HG02678 (cell line): ENCODE data around the gene LY6G6D.

ENCODE experiments used
- ATAC-seq: cut with Tn5 transposase; IDR thresholded peaks from one replicate; pipeline ENCODE4 v1.9.1; 2021; ENCODE audit warnings: mild to moderate bottlenecking, moderate library complexity; ENCODE audit not compliant: unreplicated experiment

LY6G6D gene

DNA sequence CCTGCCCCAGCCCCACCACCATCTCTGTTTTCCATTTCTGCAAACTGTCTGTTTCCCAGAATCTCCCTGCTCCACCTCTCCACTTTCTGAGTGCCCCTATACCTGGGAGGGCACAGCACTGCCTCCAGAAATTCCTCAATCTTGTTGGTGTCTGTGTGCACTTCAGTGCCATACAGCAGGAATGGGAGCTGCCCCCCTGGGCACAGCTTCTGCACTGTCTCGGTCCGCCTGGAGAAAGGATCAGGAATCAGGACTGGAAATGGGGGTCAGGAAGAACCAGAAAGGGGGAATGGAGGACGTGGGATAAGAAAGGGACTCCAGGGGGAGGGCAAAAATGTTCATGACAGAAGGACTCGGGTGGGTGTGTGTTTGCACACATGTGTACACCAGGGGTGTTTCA is 18.6 kb downstream of the LY6G6D start:
- ATAC-seq: no peak

DNA sequence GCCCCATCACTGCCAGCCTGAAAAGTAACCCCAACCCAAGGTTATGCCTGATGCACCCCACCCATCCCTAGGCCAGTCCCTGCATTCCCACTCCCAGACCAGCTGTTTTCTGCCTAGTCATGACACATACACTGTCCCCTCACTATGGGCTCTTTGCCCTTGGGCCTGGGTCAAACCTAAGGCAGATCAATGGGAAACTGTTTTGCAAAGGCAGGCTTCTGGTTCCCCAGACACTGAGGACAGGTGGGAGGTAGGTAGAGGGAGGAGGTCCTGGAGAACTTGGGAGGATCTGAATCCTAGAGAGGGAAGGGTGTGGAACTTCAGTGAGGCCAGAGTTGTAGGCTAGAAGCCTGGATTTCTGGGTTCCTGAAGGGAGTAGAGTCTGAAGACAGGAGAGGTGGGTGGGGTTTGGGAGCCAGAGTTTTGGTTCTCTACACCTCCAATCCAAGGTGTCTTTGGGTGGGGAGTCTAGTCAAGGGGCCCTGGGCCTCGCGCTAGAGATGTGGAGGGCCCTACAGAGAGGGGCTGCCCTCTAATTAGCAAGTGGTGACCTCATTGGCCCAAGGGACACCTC is 19.2 kb downstream of the LY6G6D start:
- ATAC-seq: no peak

DNA sequence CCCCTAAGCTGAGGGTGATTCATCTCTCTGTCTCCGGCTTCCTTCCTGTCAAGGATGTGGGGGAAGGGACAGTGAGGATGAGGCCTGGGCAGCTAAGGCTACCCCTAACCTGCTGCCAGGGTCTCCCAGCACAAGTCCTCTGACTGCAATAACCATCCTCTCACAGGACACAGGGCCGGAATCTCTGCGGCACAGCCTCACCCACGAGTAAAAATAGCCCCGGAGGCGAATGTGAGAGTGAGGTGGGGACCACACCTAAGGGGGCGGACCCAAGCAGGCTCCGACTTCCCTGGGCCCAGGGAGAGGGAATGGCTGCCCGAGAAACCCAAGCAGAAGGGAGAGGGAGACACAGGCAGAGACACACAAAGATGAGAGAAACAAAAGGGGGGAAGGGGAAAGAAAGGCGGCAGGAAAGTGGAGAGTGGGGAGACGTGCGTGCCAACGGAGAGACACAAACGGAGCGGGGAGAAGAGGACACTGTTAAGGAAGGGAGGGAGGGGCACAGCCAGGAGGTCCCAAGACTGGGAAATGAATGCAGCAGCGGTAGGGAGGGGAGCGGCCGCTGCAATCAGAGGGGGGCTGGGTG is 19.8 kb downstream of the LY6G6D start:
- no peak for ATAC-seq

DNA sequence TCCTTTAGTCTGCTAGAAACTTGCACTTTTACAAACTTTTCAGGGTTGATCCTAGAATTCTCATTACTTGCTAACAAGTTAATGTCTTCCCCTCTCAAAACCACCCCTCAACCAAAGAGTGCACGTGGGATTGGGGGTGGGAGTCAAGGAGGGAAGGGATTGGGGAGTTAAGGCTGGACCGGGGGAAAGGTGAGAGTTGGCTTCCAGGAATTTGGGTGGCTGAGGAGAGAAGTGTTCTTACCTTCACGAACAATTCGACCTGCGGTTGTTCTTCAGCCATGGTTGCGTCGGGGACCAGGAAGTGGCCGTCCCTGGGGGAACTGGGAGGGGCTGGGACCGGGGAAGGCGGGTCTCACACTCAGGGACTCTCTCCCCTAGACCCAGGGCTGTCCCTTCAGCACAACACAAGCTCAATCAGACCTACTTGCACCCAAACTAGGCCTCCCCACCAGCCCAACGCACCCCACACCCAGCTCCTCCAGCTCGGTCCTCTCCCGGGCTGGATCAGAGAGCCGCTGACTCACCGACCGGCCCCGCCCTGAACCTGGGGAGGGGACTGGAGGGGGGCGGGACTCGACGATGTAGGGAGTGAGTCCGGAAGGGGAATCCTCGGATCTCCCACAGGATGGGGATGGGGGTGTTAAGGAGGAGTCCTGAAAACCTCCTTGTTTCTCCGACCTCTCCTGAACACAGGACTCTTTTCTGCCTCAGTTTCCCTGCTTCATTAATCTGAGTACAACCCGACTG is 21.0 kb downstream of the LY6G6D start, which contains the start of gene CLIC1:
Gene CLIC1 (minus strand): TSS at position 510 of the 747 bp plus-strand sequence. CDS start 230 bp downstream, at position 280.
- no peak for ATAC-seq

DNA sequence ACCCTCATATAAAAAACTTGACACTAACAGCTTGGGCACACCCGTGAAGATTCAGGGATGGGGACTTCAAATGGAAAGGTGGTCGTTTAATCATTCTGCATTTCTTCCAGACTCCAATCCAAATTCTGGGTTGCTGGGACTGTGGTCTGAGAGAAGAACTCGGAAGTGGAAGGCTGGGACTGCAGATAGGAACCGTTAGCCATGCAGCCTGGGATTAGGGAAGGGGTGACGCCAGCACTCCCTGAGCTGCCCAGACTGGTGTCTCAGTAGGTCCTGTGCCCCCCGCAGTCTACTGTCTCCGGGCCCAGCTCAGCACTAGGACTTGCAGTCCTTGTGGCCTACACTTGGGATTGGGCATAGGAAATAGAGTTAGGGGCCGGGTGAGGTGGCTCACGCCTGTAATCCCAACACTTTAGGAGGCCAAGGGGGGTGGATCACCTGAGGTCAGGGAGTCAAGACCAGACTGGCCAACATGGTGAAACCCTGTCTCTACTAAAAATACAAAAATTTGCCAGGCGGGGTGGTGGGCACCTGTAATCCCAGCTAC is 21.7 kb downstream of the LY6G6D start:
- ATAC-seq: no peak

DNA sequence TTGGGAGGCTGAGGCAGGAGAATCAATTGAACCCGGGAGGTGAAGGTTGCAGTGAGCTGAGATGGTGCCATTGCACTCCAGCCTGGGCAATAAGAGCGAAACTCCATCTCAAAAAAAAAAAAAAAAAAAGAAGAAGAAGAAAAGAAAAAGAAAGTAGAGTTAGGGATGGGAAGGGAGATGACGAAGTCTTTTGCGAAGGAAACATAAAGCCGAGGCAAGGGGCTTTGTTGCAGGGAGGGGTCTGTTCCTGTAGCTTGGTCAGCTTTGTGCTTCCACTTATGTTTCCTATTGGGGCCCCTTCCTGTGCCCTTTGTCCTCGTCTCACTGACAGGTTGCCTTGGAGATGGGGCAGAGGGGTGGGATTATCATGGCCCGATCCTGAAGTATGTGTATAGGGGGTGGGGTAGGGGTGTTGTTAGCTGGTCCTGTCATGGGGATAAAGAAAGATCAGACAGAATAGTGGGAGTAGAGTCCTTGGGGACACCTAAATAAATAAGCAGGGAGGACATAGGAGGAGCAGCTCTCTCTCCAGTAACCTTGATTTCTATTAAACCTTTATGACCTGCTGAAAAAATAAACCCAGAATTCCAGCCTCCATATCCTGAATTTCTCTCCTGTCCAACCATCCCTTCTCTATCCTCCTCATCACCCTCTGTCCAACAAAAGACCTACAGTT is 22.3 kb downstream of the LY6G6D start:
- ATAC-seq: no peak

DNA sequence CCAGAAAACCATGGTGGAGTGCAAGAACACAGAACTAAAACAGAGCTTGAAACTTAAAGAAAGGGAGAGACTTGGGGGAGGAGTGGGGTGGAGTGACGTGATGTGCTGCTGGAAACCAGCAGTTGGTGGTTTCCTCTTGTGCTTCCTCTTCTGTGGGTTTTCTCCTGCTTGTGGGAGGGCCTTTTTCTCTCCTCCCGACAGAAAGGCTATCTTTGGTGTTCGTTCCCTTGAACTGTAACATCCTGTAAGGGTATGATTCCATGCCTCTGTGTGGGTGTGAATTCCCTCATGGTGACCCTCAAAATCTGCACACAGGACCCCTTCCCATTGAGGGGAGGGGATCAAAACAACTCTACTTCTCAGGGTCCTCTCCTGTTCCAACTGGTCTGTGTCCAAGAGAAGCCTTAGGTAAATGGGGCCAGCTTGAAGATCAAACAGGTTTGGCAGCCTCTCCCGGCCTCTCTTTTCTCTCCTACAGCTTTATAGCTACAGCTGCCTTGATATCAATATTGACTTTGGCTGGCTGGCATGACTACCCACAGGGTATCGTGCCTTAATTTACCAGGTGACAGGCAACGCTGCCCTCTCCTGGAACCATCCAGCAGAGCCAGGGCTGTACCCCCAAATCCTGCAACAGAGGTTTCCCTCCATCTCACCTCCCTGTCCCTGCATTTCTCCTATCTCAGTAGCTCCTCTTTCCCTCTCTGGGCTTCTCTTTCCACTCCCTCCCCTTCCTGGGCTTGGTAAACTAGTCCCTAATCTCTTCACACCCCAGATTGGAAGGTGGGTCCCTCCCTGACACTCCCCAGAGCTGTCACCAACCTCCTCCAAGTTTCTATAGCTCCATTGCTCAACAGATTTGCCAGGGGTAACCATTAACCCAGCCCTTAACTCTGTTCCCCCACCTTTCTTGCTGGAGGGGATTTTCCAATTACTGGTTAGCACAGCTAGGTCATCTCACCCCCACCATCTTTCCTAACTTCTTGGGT is 23.1 kb downstream of the LY6G6D start:
- no peak for ATAC-seq

DNA sequence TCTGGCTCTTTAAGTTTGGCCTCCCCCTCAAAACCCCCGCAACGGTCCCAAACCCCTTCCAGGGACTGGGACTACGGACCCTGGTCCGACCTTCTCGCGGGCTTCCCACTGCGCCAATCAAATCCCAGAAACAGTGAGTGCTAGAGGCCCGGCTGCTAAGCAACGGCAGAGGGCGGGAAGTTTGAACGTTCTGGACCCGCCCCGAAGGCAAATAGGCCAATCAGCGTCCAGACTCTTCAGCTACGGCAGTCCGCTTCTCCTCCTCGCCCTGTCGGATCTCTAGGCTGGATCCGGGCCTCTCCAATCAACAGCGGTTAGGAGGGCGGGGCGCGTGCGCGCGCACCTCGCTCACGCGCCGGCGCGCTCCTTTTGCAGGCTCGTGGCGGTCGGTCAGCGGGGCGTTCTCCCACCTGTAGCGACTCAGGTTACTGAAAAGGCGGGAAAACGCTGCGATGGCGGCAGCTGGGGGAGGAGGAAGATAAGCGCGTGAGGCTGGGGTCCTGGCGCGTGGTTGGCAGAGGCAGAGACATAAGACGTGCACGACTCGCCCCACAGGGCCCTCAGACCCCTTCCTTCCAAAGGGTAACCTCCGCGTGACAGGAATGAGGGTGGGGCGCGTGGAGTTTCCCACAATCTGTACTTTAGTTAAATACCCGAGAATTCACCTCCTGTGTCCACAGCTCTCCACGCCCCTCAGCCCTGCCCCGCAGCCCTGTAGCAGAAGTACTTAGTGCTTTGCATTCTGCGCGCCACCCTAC is 24.7 kb downstream of the LY6G6D start, which contains the start of gene MSH5:
Gene MSH5 (plus strand): TSS at position 367 of the 758 bp plus-strand sequence. CDS start 462 bp downstream, outside the sequence.
- ATAC-seq: peak; percentile 84

DNA sequence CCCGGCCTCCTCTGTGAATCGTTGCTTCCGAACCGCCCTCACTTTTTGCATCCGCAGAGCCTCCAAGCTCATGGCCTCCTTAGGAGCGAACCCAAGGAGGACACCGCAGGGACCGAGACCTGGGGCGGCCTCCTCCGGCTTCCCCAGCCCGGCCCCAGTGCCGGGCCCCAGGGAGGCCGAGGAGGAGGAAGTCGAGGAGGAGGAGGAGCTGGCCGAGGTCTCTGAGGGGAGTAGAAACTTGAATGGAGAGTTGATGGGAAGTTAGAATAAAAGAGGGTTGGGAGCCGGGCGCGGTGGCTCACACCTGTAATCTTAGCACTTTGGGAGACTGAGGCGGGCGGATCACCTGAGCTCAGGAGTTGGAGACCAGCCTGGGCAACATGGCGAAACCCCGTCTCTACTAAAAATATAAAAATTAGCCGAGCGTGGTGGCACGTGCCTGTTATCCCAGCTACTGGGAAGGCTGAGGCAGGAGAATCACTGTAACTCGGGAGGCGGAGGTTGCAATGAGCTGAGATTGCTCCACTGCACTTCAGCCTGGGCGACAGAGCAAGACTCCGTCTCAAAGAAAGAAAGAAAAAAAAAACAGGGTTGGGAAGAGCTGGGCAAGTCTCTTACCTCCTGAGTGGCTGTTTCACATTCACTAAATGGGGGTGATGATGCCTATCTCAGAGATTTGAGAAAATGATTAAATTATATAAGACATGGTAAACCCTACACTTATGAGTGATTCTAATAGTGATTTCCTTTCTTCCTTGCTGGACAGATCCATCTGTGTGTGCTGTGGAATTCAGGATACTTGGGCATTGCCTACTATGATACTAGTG is 25.5 kb downstream of the LY6G6D start:
- no peak for ATAC-seq

DNA sequence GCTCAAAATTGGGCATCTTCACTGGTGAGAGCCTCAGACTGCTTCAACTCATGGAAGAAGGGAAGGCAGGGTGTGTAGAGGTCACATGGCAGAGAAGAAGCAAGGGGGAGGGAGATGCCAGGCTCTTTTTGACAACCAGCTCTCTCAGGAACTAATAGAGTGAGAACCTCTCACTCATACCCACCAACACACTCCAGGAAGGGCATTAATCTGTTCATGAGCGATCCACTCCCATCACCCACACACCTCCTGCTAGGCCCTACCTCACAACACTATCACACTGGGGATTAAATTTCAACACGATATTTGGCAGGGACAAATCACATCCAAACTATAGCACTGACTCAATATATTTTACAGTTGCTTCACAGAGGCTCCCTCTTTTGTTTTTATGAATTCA is 26.7 kb downstream of the LY6G6D start:
- no peak for ATAC-seq

DNA sequence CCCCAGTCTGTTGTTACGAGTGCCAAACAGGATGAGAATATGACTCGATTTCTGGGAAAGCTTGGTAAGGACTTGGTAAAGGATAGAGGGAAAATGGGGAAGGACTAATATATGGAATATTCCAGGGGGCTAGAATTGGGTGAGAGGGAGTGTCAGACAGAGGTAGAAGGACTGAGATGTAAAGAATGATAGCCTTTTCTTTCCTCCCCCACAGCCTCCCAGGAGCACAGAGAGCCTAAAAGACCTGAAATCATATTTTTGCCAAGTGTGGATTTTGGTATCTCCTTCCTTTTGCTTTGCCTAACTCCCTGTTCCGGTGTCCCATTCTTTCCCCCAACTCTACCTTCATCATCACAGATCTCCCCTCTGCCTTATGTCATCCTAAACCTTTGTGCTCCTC is 27.7 kb downstream of the LY6G6D start:
- no peak for ATAC-seq

DNA sequence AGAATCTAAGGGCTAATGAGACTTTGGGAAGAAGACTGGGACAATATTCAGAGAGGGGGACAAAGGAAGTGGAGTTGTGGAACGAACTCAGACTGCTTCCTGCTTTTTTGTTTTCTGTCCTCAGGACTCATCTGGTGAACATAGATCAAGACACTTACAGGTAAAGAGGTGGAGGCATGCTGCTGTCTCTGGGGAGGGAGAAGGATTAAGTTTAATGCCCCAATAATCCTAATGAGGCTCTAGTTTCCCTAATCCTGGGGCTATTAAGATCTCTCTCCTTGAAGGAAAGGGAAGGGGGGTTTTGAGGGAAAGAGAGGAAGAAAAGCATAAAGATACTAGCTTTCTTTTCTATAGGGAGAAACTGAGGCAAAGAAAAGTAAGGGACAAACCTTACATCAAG is 29.3 kb downstream of the LY6G6D start:
- ATAC-seq: no peak

DNA sequence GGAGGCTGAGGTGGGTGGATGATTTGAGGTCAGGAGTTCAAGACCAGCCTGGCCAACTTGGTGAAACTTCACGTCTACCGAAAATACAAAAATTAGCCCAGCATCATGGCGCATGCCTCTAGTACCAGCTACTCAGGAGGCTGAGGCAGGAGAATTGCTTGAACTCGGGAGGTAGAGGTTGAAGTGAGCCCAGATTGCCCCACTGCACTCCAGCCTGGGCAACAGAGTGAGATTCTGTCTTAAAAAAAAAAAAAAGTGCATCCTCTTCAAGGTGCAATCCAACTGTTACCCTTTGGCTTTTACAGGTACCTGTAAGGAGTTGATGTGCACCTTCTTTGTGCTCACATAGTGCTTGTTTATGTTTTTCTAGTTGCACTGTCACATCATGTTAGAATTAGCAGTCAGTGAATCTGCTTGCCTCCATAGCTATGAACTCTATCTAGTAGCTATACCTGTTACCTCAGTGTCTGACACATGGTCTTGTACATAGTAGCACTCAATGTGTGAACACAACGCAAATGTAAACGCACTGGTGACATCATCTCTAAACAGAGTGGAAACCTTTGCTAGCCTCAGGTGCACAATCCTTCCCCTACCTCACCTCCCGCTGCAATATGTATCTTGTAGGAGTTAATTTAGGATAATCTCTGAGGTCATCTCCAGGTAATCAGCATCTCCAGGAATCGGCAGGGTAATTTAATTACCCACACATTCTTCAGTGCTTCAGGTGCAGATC is 34.3 kb downstream of the LY6G6D start:
- no peak for ATAC-seq

DNA sequence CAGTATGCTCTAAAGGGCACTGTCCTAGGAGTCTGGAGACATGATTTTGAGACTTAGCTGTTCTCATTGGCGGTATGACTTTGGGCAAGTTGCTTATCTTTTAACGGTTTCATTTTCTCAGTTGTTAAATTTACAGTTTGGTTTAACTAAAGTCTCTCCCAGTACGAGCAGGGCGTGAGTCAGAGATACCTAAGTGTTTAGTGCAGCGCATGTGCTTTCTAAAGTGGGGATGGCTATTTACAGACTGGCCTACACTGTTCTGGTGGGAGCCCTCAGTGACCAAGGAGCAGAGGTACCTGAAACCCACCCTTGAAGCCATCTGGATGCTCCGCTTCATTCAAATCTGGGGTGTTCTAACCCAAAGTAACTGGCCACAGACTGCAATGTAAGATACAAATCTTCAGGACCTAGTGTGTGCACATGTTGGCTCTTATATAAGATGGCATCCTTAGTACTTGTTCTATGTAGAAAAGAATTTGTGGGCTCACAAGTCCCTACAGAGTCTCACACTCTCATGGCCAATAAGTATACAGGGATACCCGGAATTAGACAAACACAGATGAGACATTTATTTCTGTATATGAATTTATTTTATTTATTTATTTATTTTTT is 35.4 kb downstream of the LY6G6D start:
- no peak for ATAC-seq

DNA sequence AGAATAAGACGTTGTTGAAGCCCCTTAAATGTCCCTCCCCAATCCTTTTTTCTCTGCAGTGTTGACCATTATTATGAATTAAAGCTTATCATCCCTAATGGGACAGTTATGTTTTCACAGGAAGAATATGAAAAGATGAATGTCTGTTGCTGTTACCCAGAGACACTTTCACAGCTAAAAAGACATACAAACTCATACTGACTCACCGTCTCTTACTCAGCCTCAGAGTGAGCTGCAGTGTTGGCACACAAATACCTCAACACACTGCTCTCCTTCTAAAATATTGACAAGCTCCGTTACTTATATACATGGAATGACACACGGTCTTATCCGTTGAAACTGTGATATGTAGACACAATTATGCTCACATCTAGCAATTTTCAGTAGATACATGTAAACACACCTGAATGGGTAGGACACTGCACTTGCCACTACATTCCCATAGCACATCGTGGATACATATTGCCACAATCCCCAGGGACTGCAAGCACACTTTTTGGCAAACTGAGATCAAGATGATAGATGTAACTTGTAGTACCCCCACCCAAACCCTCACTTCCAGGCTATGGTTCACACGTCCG is 37.7 kb downstream of the LY6G6D start:
- ATAC-seq: no peak

DNA sequence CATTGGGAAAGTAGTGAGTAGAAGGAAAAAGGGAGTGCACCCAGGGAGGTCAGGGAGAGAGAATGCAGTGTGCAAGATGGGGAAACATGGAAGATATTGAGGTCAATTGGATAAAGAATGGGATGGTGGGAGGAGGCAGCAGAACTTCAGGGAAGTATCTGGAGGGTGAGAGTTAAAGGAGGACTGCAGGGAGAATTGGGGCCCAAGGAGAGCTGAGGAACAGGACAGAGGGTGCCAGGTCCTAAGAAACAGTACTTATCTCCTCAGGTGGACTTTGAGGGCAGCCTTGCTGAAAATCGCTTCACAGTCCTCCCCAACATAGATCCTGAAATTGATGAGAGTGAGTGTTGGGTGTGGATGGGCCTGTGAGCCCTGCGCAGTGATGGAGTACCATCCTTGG is 43.1 kb downstream of the LY6G6D start:
- no peak for ATAC-seq

DNA sequence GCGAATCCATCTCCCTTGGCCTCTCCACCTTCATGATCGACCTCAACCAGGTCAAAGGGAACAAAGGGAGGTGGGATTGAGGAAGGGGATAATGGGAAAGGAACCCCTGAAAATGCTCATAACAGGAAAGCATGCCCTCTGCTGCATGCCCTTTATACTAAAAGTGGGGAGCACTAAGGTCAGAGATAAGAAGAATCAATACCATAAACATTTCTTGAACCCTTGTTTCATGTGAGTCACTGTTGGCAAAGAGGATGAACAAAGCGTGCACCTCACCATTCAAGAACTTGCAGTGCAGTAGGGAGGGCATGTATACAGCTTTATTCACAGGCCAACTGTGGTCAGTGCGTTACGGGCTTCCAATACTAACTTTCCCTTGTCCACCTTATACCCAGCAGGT is 45.6 kb downstream of the LY6G6D start:
- ATAC-seq: no peak
